Measurements from ENCODE around the gene PLD6.
A peak's percentile ranks its signal among the peaks of the same experiment; 100 is the strongest.

The PLD6 gene

GRCh38 chr17:17216236-17216635 is 10.1 kb upstream of the PLD6 start:
- Histone ChIP-seq H2BK120ac (ENCODE audit: low read depth, low read length) (no peak overlapping the region), H2BK15ac (ENCODE audit: low read depth, poor library complexity, severe bottlenecking) (no peak overlapping the region), H3K79me1 (replicated peaks; ENCODE audit: low read length, poor library complexity, severe bottlenecking) (peaks cover 49% of the 10 kb centered on the region), H4K8ac (ENCODE audit: low read length) (no peak overlapping the region), H3K9ac (ENCODE audit: low read length) (no peak overlapping the region), H3K27me3 (ENCODE audit: control insufficient read depth in 1 of 2, insufficient read depth in 1 of 2, low read length in 2 of 2) (no peaks in the 10 kb centered on the region), H4K91ac (ENCODE audit: low read length) (no peak overlapping the region), H3K14ac (ENCODE audit: low read length in 2 of 2) (no peak overlapping the region), H2AFZ (ENCODE audit: low read depth, low read length) (no peak overlapping the region), H3K4me2 (ENCODE audit: low read length, poor library complexity, severe bottlenecking) (no peak overlapping the region), H3K36me3 (ENCODE audit: control insufficient read depth in 1 of 2, insufficient read depth in 2 of 2, low read depth in 1 of 2, low read length in 2 of 2) (peaks cover 82 to 92% of the 10 kb centered on the region in 2 experiments), H3K9me3 (ENCODE audit: control insufficient read depth, low read length) (no peaks in the 10 kb centered on the region), H3K18ac (ENCODE audit: low read depth in 1 of 2, low read length in 2 of 2) (no peak overlapping the region), H3K4me3 (ENCODE audit: insufficient read depth in 1 of 2, low read depth in 1 of 2, low read length in 2 of 2) (no peak overlapping the region), H3K4ac (ENCODE audit: low read depth in 1 of 2, low read length in 2 of 2) (no peak overlapping the region), H3K27ac (ENCODE audit: low read length, poor library complexity, severe bottlenecking) (no peak overlapping the region), H3K4me1 (ENCODE audit: control insufficient read depth, insufficient read depth, low read depth, low read length) (peaks cover 2% of the 10 kb centered on the region), H3K23ac (ENCODE audit: low read length in 2 of 2) (peak overlapping the region in 1 of 2 experiments; percentile 9), H2BK5ac (ENCODE audit: low read depth, low read length, poor library complexity, severe bottlenecking) (no peak overlapping the region), H2BK12ac (ENCODE audit: low read length in 2 of 2) (peak overlapping the region in 1 of 2 experiments; percentile 55), H2AK5ac (ENCODE audit: low read length, severe bottlenecking) (no peak overlapping the region)
- DNase-seq, result no peak
- WGBS, result 97% methylated on average over 13 of the region's 17 CpGs

GRCh38 chr17:17215575-17215974 is 9.4 kb upstream of the PLD6 start:
- H3K9me3 ChIP-seq (ENCODE audit: control insufficient read depth, low read length), result no peaks in the 10 kb centered on the region
- H2BK5ac ChIP-seq (ENCODE audit: low read depth, low read length, poor library complexity, severe bottlenecking), result no peak overlapping the region
- no peak overlapping the region for H3K27ac ChIP-seq (ENCODE audit: low read length, poor library complexity, severe bottlenecking)
- WGBS, result 97% methylated on average over 8 of the region's 8 CpGs
- no peak overlapping the region for H3K18ac ChIP-seq (ENCODE audit: low read depth in 1 of 2, low read length in 2 of 2)
- H3K14ac ChIP-seq (ENCODE audit: low read length in 2 of 2), result no peak overlapping the region
- no peak overlapping the region for H2AFZ ChIP-seq (ENCODE audit: low read depth, low read length)
- H3K4ac ChIP-seq (ENCODE audit: low read depth in 1 of 2, low read length in 2 of 2), result no peak overlapping the region
- H3K4me2 ChIP-seq (ENCODE audit: low read length, poor library complexity, severe bottlenecking), result no peak overlapping the region
- no peak overlapping the region for H2AK5ac ChIP-seq (ENCODE audit: low read length, severe bottlenecking)
- no peak overlapping the region for H4K91ac ChIP-seq (ENCODE audit: low read length)
- no peaks in the 10 kb centered on the region for H3K27me3 ChIP-seq (ENCODE audit: control insufficient read depth in 1 of 2, insufficient read depth in 1 of 2, low read length in 2 of 2)
- peaks cover 44% of the 10 kb centered on the region for H3K79me1 ChIP-seq (replicated peaks; ENCODE audit: low read length, poor library complexity, severe bottlenecking)
- peaks cover 4% of the 10 kb centered on the region for H3K4me1 ChIP-seq (ENCODE audit: control insufficient read depth, insufficient read depth, low read depth, low read length)
- H2BK15ac ChIP-seq (ENCODE audit: low read depth, poor library complexity, severe bottlenecking), result no peak overlapping the region
- no peak overlapping the region for H2BK120ac ChIP-seq (ENCODE audit: low read depth, low read length)
- peaks cover 82 to 91% of the 10 kb centered on the region in 2 experiments for H3K36me3 ChIP-seq (ENCODE audit: control insufficient read depth in 1 of 2, insufficient read depth in 2 of 2, low read depth in 1 of 2, low read length in 2 of 2)
- no peak overlapping the region for H3K4me3 ChIP-seq (ENCODE audit: insufficient read depth in 1 of 2, low read depth in 1 of 2, low read length in 2 of 2)
- H2BK12ac ChIP-seq (ENCODE audit: low read length in 2 of 2), result no peak overlapping the region
- H3K23ac ChIP-seq (ENCODE audit: low read length in 2 of 2), result no peak overlapping the region
- DNase-seq, result no peak
- H3K9ac ChIP-seq (ENCODE audit: low read length), result no peak overlapping the region
- no peak overlapping the region for H4K8ac ChIP-seq (ENCODE audit: low read length)

GRCh38 chr17:17214646-17215436 is 8.7 kb upstream of the PLD6 start:
- Histone ChIP-seq H2AK5ac (ENCODE audit: low read length, severe bottlenecking) (no peak overlapping the region), H3K4ac (ENCODE audit: low read depth in 1 of 2, low read length in 2 of 2) (no peak overlapping the region), H2BK5ac (ENCODE audit: low read depth, low read length, poor library complexity, severe bottlenecking) (no peak overlapping the region), H3K36me3 (ENCODE audit: control insufficient read depth in 1 of 2, insufficient read depth in 2 of 2, low read depth in 1 of 2, low read length in 2 of 2) (peaks cover 79 to 85% of the 10 kb centered on the region in 2 experiments), H3K79me1 (replicated peaks; ENCODE audit: low read length, poor library complexity, severe bottlenecking) (peaks cover 39% of the 10 kb centered on the region), H3K9ac (ENCODE audit: low read length) (no peak overlapping the region), H4K8ac (ENCODE audit: low read length) (no peak overlapping the region), H3K27ac (ENCODE audit: low read length, poor library complexity, severe bottlenecking) (no peak overlapping the region), H2BK12ac (ENCODE audit: low read length in 2 of 2) (no peak overlapping the region), H2AFZ (ENCODE audit: low read depth, low read length) (no peak overlapping the region), H3K4me1 (ENCODE audit: control insufficient read depth, insufficient read depth, low read depth, low read length) (peaks cover 3% of the 10 kb centered on the region), H3K14ac (ENCODE audit: low read length in 2 of 2) (no peak overlapping the region), H3K23ac (ENCODE audit: low read length in 2 of 2) (no peak overlapping the region), H4K91ac (ENCODE audit: low read length) (no peak overlapping the region), H3K9me3 (ENCODE audit: control insufficient read depth, low read length) (no peaks in the 10 kb centered on the region), H3K27me3 (ENCODE audit: control insufficient read depth in 1 of 2, insufficient read depth in 1 of 2, low read length in 2 of 2) (no peaks in the 10 kb centered on the region), H2BK15ac (ENCODE audit: low read depth, poor library complexity, severe bottlenecking) (no peak overlapping the region), H3K4me3 (ENCODE audit: insufficient read depth in 1 of 2, low read depth in 1 of 2, low read length in 2 of 2) (no peak overlapping the region), H3K4me2 (ENCODE audit: low read length, poor library complexity, severe bottlenecking) (no peak overlapping the region), H3K18ac (ENCODE audit: low read depth in 1 of 2, low read length in 2 of 2) (no peak overlapping the region), H2BK120ac (ENCODE audit: low read depth, low read length) (no peak overlapping the region)
- no peak for DNase-seq
- 96% methylated on average over 26 of the region's 27 CpGs for WGBS

- Histone ChIP-seq H3K4ac (ENCODE audit: low read depth in 1 of 2, low read length in 2 of 2) (no peak overlapping the region), H3K36me3 (ENCODE audit: control insufficient read depth in 1 of 2, insufficient read depth in 2 of 2, low read depth in 1 of 2, low read length in 2 of 2) (peaks cover 74 to 75% of the 10 kb centered on the region in 2 experiments), H4K8ac (ENCODE audit: low read length) (no peak overlapping the region), H2BK120ac (ENCODE audit: low read depth, low read length) (no peak overlapping the region), H3K9ac (ENCODE audit: low read length) (no peak overlapping the region), H3K4me3 (ENCODE audit: insufficient read depth in 1 of 2, low read depth in 1 of 2, low read length in 2 of 2) (no peak overlapping the region), H3K14ac (ENCODE audit: low read length in 2 of 2) (no peak overlapping the region), H2AK5ac (ENCODE audit: low read length, severe bottlenecking) (no peak overlapping the region), H3K79me1 (replicated peaks; ENCODE audit: low read length, poor library complexity, severe bottlenecking) (peaks cover 36% of the 10 kb centered on the region), H4K91ac (ENCODE audit: low read length) (no peak overlapping the region), H3K4me2 (ENCODE audit: low read length, poor library complexity, severe bottlenecking) (no peak overlapping the region), H3K18ac (ENCODE audit: low read depth in 1 of 2, low read length in 2 of 2) (no peak overlapping the region), H3K27ac (ENCODE audit: low read length, poor library complexity, severe bottlenecking) (no peak overlapping the region), H2BK5ac (ENCODE audit: low read depth, low read length, poor library complexity, severe bottlenecking) (no peak overlapping the region), H2BK12ac (ENCODE audit: low read length in 2 of 2) (no peak overlapping the region), H3K27me3 (ENCODE audit: control insufficient read depth in 1 of 2, insufficient read depth in 1 of 2, low read length in 2 of 2) (no peaks in the 10 kb centered on the region), H2BK15ac (ENCODE audit: low read depth, poor library complexity, severe bottlenecking) (no peak overlapping the region), H3K9me3 (ENCODE audit: control insufficient read depth, low read length) (no peaks in the 10 kb centered on the region), H3K23ac (ENCODE audit: low read length in 2 of 2) (no peak overlapping the region), H2AFZ (ENCODE audit: low read depth, low read length) (no peak overlapping the region), H3K4me1 (ENCODE audit: control insufficient read depth, insufficient read depth, low read depth, low read length) (peaks cover 3% of the 10 kb centered on the region)
- WGBS, result 98% methylated on average over 8 of the region's 10 CpGs
- DNase-seq, result no peak
Observed at GRCh38 chr17:17213775-17214174, 7.6 kb upstream of the PLD6 start.

Data from mesenchymal stem cell (in vitro differentiated cells and primary cell).